Mesodermal cell (in vitro differentiated cells): Measurements from ENCODE around the gene LGALS12.
"Not testable (repeated sequence)": the region's sequence is repeated elsewhere in the genome, so short reads cannot be mapped to it uniquely, and the experiment has no call there.

Experiments
- H3K27ac ChIP-seq: 2 replicates; pipeline ENCODE4 v1.7.0; 2013; ENCODE audit warnings: mild to moderate bottlenecking, low read depth, low read length, moderate library complexity; ENCODE audit not compliant: severe bottlenecking
- H3K36me3 ChIP-seq: 2 replicates; pipeline ENCODE4 v1.7.1; 2013; ENCODE audit warnings: mild to moderate bottlenecking, low read length, moderate library complexity; ENCODE audit not compliant: control insufficient read depth, insufficient read depth
- H3K4me1 ChIP-seq: one replicate; pipeline ENCODE4 v1.7.1; 2013; ENCODE audit warnings: mild to moderate bottlenecking, low read length; ENCODE audit not compliant: insufficient read depth, control insufficient read depth, poor library complexity, severe bottlenecking
- H3K4me3 ChIP-seq: 2 replicates; pipeline ENCODE4 v1.7.0; 2013; ENCODE audit warnings: low read length, control low read depth, mild to moderate bottlenecking; ENCODE audit not compliant: insufficient read depth, poor library complexity, severe bottlenecking; ENCODE audit errors: extremely low read depth
- H3K9me3 ChIP-seq: 2 replicates; pipeline ENCODE4 v1.7.1; 2013; ENCODE audit warnings: mild to moderate bottlenecking, low read length, moderate library complexity; ENCODE audit not compliant: control insufficient read depth
- WGBS, 2 experiments: methylation state at CpG; one replicate each; pipeline ENCODE4 v1.1.5; 2013; ENCODE audit warnings: missing lambda C conversion rate in 2 of 2; ENCODE audit not compliant: insufficient coverage in 2 of 2; 5-methylcytosine and 5-hydroxymethylcytosine counted together

The LGALS12 gene

DNA sequence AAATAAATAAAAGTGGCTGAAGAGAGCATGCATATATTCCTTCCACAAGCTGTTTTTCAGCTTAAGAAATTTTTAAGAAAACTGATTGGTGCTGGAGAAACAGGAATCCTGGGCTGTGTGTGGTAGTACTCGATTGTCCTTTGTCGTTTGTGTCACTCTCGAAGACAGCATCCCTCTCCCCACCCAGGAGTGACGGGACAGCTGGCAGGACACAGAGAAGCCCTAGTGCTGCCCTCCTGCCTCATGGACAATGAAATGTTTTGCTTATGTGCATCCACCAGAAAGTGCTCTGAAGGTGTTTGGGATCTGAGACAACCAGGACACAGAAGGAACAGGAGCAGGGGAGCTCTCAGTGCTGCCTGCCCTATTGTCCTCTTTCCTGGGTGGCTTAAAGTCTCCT is 43.5 kb downstream of the LGALS12 start:
- H3K4me3 ChIP-seq, result no peak overlapping the region
- no peaks in the 10 kb centered on the region for H3K36me3 ChIP-seq
- peaks cover 7% of the 10 kb centered on the region for H3K4me1 ChIP-seq
- 94% methylated on average over 3 of the region's 4 CpGs; no CpG with 5 or more reads in 1 of the 2 experiments for WGBS, 2 experiments
- H3K9me3 ChIP-seq, result no peaks in the 10 kb centered on the region
- no peak overlapping the region for H3K27ac ChIP-seq

- 86 to 89% methylated on average over 10 to 21 of the region's 31 CpGs for WGBS, 2 experiments
- not testable (repeated sequence) for H3K9me3 ChIP-seq, H3K36me3 ChIP-seq
Measured at GRCh38 chr11:63550156-63550700, 44.3 kb downstream of the LGALS12 start.

DNA sequence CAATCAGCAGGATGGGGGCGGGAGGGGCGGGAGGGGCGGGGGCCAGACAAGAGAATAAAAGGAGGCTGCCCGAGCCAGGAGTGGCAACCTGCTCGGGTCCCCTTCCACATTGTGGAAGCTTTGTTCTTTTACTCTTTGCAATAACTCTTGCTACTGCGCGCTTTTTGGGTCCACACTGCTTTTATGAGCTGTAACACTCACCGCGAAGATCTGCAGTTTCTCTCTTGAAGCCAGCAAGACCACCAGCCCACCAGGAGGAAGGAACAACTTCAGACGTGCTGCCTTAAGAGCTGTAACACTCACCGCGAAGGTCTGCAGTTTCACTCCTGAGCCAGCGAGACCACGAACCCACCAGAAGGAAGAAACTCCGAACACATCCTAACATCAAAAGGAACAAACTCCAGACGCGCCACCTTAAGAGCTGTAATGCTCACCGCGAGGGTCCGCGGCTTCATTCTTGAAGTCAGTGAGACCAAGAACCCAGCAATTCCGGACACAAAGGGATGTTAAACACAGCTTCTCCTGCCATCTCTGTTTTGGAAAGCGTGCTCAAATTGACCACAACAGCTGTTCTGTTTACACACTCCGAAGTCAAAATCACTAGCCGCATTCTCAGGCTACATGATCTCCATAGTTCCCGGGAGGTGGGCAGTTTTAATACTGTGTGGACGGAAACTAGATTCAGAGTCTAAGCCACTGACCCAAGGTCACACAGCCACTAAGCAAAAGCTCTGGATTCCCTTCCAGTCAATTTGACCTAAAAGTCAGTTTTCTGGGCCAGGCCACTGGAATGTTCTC is 45.4 kb downstream of the LGALS12 start:
- H3K27ac ChIP-seq, result no peak overlapping the region
- 93% methylated on average over 20 of the region's 27 CpGs for WGBS, 2 experiments
- H3K4me3 ChIP-seq, result no peak overlapping the region
- peaks cover 11% of the 10 kb centered on the region for H3K4me1 ChIP-seq
- no peaks in the 10 kb centered on the region for H3K36me3 ChIP-seq
- no peaks in the 10 kb centered on the region for H3K9me3 ChIP-seq

More at GRCh38 chr11:63550156-63550700, 44.3 kb downstream of the LGALS12 start:
- H3K4me1 ChIP-seq, result peaks cover 11% of the 10 kb centered on the region
- not testable (repeated sequence) for H3K27ac ChIP-seq, H3K4me3 ChIP-seq

DNA sequence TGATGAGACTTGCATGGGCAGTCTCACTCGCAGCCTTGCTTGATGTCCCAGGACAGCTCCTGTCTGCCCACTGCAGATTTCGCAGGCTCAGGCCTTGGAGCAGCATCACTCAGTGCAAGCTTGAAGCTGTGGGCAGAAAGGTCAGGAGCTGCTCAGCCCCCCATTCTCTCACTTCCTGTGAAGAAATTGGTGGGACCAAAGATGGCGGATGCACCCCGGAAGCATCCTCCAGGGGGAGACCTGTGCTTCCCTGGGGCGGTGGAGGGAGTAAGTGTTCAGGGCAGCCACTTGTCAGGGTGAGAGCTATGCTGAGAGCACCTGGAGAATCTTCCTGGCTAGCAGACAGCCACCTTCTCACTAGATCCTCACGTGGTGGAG is 46.0 kb downstream of the LGALS12 start:
- no peaks in the 10 kb centered on the region for H3K9me3 ChIP-seq
- H3K27ac ChIP-seq, result no peak overlapping the region
- no peak overlapping the region for H3K4me3 ChIP-seq
- H3K4me1 ChIP-seq, result peaks cover 11% of the 10 kb centered on the region
- WGBS, 2 experiments, result 85 to 96% methylated on average over 3 to 5 of the region's 6 CpGs
- no peaks in the 10 kb centered on the region for H3K36me3 ChIP-seq

DNA sequence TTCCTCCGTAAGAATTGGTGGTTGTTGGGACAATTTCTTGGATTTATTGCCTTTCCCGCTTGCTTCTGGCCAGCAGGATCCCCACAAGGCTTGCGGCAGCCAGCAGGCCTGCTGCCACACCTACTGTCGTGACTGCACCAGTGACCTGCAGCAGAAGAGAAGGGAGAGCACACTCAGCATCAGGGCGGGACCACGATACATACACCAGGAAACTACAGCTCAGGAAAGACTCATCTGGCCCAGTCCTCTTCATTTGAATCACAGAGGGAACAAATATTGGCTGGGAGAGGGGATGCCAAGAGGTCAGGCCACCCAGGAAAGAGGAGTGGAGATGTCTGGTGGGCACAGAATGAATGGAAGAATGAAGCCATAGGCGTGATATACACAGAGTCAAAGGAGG is 47.0 kb downstream of the LGALS12 start:
- Histone ChIP-seq H3K4me1 (peaks cover 11% of the 10 kb centered on the region), H3K27ac (no peak overlapping the region), H3K9me3 (no peaks in the 10 kb centered on the region), H3K36me3 (no peaks in the 10 kb centered on the region), H3K4me3 (no peak overlapping the region)
- 85 to 89% methylated on average over 4 to 5 of the region's 7 CpGs for WGBS, 2 experiments

DNA sequence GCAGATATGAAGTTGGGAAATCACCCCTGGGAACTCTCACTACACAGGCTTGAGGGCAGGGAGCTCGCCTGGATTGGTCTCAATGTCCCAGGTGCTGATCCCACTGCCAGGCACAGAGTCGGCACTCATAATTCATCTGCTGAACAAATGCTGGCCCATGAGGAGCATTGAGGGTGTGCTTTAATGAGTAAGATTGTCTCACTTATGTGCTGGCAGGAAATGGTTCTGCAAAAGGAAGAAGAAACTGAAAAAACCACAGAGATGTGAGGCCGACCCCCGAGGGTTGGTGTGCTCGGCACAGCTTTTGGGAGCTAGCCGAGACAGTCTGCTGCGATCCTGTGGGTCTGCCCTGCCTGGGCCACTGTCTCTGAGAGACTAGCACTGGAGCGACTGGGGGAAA is 47.9 kb downstream of the LGALS12 start:
- Histone ChIP-seq H3K4me3 (no peak overlapping the region), H3K27ac (no peak overlapping the region), H3K4me1 (peaks cover 11% of the 10 kb centered on the region), H3K9me3 (no peaks in the 10 kb centered on the region), H3K36me3 (no peaks in the 10 kb centered on the region)
- 84% methylated on average over 6 to 8 of the region's 8 CpGs for WGBS, 2 experiments

DNA sequence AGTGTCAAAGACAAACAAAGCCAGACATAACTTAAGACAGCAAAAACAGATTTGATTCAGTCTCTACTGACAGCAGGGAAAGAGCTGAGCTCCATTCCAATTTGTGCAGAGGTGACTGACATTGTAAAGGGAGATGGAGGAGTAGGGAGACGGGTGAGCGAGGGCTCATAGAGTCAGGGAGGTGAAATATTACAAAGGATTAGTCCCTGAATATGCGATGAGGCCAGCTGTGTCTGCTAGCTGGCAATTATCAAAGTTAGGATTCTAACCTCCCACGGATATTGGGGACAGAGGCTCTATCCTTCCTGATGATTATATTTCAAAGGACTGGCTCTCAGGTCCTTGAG is 49.0 kb downstream of the LGALS12 start:
- Histone ChIP-seq H3K4me1 (peaks cover 11% of the 10 kb centered on the region), H3K36me3 (no peaks in the 10 kb centered on the region), H3K9me3 (no peaks in the 10 kb centered on the region), H3K27ac (no peak overlapping the region), H3K4me3 (no peak overlapping the region)
- 83 to 97% methylated on average over 3 of the region's 4 CpGs for WGBS, 2 experiments

DNA sequence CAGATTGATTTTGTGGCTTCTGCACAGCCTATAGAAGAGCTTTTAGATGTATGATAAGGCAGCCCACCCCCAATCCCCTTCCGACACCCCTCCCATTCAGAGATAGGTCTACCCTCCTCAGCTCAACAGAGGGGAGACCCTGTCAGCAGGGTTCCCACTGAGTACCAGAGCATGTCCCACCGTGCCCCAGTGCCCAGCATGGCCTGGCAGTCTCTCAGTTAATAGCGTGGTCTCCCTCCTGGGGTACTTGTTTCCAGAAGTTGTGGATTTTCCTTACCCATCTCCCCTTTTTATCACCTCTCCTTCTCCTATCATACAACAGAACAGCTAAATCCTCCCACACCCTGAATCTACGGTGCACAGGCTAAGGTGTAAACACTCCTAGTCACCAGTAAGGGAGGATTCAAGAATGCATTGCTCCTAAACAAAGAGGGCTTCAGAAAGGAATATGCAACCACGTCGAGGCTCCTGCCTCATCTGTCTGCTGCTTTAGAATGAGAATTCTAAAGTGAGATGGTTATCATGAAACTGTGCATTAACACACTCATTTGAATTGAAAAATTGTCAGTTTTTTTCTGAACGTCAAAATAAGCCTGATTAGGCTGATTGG is 50.6 kb downstream of the LGALS12 start:
- Histone ChIP-seq H3K4me3 (no peak overlapping the region), H3K36me3 (no peaks in the 10 kb centered on the region), H3K27ac (no peak overlapping the region), H3K4me1 (peaks cover 11% of the 10 kb centered on the region), H3K9me3 (no peaks in the 10 kb centered on the region)
- WGBS, 2 experiments, result 78 to 95% methylated on average over 3 to 6 of the region's 7 CpGs

DNA sequence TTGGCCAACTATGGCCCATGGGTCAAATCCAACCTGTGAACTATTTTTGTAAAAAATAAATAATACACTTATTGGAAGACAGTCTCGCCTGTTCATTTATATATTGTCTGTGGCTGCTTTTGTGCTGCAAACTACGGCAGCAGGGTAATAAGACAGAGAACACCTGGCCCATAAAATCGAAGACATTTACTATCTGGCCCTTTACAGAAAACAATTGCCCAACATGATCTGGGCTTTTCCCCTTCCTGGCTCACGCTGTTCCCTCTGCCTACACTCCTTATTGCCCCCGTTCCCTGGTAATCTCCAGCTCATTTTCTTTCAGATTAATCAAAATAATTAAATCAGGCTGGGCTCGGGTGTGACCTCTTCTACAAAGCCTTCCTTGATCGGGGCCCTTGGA is 51.7 kb downstream of the LGALS12 start:
- Histone ChIP-seq H3K36me3 (no peaks in the 10 kb centered on the region), H3K4me3 (no peak overlapping the region), H3K4me1 (peaks cover 11% of the 10 kb centered on the region), H3K9me3 (no peaks in the 10 kb centered on the region), H3K27ac (no peak overlapping the region)
- WGBS, 2 experiments, result 87 to 91% methylated on average over 5 to 6 of the region's 7 CpGs

GRCh38 chr11:63558459-63559157 is 52.7 kb downstream of the LGALS12 start:
- Histone ChIP-seq H3K9me3 (no peaks in the 10 kb centered on the region), H3K4me3 (no peak overlapping the region), H3K27ac (no peak overlapping the region), H3K4me1 (peaks cover 10% of the 10 kb centered on the region), H3K36me3 (no peaks in the 10 kb centered on the region)
- 95 to 97% methylated on average over 5 to 6 of the region's 7 CpGs for WGBS, 2 experiments
